NCI-H1694 (cell line): ENCODE results near the gene PCYT1B.

Experiments used
- DNase-seq: peaks from one replicate; lab custom pipeline; 2025; lab: John Stamatoyannopoulos, UW

The PCYT1B gene

DNA sequence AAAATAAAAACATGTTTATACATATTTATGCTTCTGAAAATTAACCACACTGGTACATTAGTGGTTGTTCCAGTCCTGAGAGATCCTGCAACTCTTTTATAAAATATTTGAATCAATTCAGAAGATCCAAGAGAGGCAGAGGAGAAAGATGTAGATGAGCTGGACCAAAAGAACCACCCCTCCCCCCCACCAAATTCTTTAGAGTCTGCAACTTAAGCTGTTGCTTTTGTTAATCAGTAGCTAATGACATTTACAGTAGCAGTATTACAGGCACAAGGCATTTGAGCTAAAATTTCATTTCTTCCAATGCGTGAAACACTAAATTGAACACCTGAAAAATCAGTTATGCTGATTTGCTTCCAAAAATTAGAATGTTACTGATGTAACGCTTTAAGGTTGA lies 120.5 kb downstream of the PCYT1B start:
- DNase-seq: no peak

GRCh38 chrX:24525455-24525854 lies 121.7 kb downstream of the PCYT1B start:
- no peak for DNase-seq

GRCh38 chrX:24520472-24520871 lies 126.7 kb downstream of the PCYT1B start:
- DNase-seq: no peak

- DNase-seq: no peak
Measured at GRCh38 chrX:24515447-24515846, 131.7 kb downstream of the PCYT1B start.

DNA sequence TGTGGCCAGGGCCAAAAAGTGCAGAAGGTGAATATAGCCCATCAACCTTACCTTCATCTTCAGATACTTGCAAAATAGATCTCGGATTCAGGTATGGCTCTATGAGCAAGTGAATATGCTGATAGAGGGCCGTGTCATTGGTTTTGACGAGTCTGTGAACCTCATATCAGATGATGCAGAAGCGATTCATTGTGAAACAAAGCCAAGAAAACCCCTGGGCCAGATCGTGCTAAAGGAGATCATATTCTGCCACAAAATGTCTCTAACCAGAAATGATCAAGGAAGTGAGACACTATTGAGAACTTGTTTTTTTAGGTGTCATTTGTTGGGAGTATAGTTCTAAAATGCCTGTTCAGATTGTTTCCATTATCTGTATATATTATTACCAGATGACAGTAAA lies 133.7 kb downstream of the PCYT1B start:
- no peak for DNase-seq

GRCh38 chrX:24508375-24508774 lies 138.8 kb downstream of the PCYT1B start:
- DNase-seq: no peak
